Embryonic facial prominence (tissue), 1 donor: ENCODE results near the gene DPF3.

Experiments
- DNase-seq: peaks from one replicate; pipeline ENCODE4 v3.0.0-alpha.2; 2016; ENCODE audit errors: extremely low spot score

DPF3 gene

DNA sequence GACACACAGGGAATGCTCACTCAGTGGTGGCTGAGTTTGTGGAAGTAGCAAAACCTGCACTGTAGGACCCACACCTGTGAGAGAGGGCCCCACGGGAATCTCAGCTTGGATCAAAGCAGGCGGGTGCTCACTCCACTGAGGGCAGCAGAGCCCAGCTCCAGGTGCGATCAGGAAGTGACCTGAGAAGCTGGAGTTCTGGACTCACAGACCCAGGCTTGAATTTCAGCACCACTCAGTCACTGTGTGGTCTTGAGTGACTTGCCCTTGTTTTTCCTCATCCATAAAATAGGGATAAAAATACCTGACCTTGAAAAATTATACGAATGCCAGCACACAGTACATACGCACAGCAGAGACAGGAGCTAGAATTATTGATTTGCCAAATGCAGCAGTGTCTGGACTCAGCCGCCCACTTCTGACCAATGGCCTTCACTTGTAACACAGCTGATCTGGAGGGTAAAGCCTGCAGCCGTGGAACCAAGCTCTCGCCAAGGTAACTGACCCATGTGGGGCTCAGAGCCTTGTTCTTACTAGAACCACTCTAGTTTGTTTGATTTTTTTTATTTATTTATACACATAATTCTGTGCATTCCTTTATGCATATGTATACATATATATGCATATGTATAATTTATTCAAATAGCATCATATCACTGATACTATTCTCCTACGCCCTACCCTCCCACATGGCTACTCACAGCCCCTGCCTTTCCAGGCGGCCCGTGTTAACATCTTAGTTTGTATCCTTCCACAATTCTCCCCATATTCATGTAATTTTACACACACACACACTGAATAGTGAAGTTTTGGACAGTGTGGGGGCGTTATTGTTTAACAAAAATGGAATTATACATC is 53.9 kb downstream of the DPF3 start:
- DNase-seq, result no peak

DNA sequence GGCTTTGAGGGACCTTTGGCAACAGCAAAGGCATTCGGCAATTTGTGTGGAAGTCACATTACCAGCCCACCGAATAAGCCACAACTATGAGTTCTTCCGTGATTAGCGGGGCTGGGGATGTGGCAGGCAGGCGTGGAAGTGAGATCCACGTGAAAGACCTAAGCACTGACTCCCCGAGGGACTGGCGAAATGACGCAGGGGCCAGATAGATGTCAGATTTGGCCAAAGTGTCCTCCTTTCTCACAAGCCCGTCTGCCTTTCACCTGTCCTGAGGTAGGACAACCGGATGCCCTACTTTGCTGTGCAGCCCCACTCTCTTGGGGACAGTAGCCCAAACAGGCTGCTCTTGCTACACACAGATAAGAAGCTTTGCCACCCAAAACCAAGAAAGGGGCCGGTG is 54.5 kb downstream of the DPF3 start:
- DNase-seq, result no peak

DNA sequence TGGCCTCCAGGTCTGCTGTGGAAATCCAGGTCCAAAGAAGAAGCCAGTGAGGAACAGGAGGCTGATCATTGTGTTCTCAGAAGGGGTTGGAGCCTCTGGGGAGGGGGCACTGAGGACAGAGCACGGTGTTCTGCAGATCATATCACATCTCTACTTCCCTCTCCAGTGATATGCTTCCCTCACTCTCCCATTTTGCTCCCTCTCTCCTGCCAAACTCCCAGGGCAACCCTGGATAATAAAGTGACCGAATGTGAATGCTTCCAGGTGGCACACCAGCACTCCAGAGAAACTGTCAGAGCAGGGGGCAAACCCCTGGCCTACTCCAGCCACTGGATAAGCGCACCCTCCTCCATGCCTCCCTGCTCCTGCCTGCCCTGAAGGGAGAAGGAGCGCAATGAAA is 57.8 kb downstream of the DPF3 start:
- no peak for DNase-seq

- DNase-seq, result no peak
Measured at GRCh38 chr14:72833174-72833573, 60.7 kb downstream of the DPF3 start.

GRCh38 chr14:72830786-72831594 is 62.9 kb downstream of the DPF3 start:
- no peak for DNase-seq

DNA sequence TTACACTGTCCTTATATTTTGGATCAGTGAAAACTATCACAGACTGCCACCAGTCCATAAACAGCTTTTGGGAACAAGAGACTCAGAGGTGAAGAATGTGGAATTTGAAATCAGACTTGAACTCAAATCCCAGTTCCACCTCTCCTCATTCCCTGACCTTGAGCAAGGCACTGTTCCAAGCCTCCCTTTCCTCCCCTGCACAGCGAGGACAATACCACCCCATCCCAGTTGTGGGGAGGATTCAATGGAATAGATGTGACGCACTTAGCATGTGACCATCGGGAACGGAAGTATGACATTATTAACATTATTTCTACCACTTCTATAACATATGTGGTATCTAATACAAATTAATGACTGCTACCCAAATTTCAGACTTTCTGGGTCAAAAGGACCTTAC is 63.5 kb downstream of the DPF3 start:
- no peak for DNase-seq

DNA sequence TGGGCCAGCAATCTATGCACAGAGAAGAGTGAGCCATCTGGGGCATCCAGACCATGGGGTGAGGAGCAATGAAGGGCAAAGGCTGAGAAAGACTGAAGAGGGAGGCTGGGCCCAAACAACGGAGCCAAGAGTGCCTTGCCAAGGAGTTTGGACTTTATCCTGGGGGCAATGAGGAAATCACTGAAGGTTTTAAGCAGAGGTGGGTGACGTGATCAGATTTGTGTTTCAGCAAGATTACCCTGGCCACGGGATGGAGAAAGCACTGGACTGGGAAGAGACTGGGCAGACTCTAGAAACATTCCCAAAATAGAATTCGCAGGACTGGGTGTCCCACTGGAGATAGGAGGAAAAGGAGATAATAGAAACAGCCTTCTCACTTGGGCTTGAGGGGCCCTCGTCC is 65.3 kb downstream of the DPF3 start:
- no peak for DNase-seq

DNA sequence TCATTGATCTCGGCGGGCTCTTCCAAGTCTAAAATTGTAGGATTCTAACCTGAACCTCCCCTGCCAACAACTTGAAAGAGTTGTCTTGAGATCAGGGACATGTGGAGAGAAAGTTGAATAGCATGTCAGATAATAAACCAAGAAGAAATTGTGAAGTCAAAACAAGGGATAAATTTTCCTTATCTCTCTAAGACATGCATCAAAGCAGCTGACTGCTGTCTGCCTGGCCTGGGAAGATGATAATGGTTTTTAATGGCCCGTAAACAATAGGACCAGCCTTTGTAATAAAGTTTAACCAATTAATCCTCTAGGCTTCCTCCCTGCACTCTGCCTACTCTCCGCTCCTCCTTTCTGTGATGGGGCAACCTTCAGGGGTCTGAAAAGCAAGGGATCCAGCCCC is 67.9 kb downstream of the DPF3 start:
- DNase-seq, result no peak

DNA sequence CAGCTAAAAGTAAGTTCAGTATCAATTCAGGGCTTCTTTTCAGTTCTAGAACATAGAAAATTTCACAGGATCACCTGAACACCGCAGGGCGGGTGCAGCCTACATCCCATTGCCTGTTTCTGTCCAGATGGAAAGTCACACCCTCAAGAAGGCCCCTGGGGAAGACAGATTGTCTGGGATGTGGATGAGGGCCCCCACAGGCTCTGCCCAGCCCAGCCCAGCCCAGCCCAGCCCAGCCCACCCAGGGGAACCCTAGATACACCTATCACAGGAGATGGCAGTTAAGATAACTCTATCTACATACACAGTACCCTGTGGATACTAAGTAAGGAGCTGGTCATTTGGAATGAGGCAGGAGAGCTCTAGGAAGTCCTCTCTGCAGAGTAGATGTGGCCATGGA is 68.4 kb downstream of the DPF3 start:
- no peak for DNase-seq

- no peak for DNase-seq
Measured at GRCh38 chr14:72824051-72824450, 69.8 kb downstream of the DPF3 start.

DNA sequence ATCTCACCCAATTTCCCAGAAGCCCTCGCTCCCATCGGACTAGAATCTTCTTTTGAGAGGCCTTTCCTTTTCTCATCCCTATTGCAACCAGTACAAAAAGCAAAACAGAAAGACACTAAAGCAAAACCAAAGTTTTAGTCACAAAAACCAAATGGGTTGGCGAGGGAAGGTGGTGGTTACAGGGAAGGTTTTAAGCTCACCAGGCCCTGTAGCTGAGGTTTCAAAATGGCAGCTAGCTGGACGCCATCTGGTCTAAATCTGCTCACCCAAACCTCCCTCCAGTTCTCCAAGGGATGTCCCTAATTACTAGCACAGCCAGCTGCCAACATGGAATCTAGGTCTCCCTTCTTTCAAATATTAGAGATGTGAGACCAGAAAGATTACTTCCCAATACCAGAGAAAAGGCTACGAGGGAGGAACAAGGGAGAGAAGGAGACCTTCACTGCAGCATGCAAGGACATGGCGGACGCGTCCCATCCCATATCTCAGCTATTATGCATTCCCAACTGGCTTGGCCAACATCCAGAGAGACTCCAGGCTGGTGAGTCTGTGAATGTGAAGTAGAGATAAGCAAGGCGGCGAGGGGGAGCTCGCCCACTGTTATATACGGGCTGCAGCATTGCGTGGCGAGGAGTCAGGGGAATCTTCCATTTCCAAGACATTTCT is 70.8 kb downstream of the DPF3 start:
- no peak for DNase-seq

GRCh38 chr14:72818998-72819397 is 74.9 kb downstream of the DPF3 start:
- DNase-seq, result no peak

- no peak for DNase-seq
Measured at GRCh38 chr14:72816287-72816686, 77.6 kb downstream of the DPF3 start.

GRCh38 chr14:72815430-72815829 is 78.5 kb downstream of the DPF3 start:
- no peak for DNase-seq

- DNase-seq, result no peak
Measured at GRCh38 chr14:72812292-72812851, 81.5 kb downstream of the DPF3 start.

GRCh38 chr14:72810201-72810600 is 83.7 kb downstream of the DPF3 start:
- no peak for DNase-seq

DNA sequence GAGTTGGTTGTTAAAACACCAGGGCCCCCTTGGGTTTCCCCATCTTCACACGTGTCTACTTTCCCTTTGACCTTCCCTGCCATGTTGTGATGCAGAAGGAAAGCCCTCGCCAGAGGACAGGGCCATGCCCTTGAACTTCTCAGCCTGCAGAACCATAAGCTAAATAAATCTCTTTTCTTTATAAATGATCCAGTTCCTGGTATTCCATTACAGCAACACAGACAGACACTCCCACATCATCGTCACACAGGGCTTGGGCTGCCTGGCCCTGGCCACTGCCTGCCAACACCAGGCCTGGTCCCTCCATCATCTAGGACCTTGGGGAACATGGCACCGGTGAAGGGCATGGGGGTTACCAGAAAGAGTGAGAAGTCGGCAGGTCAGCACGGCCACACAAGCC is 84.8 kb downstream of the DPF3 start:
- no peak for DNase-seq

DNA sequence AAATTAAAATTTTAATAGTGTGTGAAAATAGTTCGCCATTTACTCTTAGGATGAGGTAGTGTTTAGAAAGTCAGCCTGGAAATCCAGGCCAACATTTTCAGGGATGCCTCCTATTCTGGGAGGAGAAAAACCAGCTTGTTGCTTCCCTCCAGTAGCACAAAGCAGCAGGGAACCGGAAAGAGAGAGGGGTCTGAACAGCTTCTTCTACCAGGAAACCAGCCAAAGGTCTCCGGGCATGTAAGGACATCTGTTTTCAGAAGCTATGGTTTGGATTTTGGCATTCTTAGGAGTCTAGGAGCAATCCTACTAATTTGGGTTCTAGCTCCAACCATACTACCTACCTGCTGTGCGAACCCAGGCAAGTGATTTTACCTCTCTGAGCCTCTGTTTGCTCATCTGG is 85.3 kb downstream of the DPF3 start:
- DNase-seq, result no peak

DNA sequence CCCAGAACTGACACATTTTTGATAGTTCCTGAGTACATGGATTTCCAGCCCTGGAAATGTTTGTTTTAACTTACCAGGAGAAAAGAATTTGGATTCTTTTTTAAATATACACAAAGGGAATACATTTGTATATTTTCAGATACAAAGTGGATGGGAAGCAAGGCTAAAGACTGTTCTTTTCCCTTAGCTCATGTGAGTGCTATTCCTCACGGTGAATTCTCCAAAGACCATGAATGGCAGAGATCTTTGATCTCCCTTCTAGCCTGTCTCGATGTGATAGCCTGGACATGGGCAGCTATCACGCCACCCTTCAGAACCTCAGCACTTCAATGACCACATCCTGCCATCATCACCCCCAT is 91.3 kb downstream of the DPF3 start:
- no peak for DNase-seq

DNA sequence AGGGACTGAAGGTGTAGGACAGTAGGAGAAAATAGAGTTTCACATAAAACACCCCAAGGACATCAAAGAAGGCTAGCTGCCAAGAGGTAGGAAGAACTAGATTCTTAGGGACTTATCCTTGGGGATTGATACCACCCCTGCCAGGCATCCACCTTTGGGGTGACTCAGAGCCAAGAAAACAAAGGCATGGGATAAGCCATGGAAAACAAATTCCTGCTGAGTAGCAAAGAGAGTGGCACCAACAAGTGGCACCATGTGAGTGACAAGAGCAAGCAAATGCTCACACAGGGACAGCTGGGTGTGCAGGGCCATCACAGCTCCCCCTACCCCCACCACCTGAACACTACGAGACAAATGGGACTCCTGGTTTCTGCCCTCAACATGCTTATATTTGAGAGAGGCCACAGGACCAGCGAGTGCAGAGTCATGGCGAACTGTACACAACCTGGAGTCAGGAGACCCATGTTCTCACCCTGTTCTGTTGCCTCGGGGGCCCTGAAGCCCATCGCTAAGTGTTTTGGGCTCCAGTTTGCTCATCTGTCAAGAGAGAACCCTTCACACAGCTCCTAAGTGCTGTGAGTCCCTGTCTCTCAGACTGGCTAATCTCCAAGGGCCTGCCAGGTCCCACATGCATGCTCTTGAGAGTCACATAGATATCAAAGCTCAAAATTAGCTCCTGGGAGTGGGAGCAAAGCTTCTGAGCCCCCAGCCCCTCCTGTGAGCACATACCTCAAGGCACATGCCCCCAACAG is 91.9 kb downstream of the DPF3 start:
- no peak for DNase-seq

GRCh38 chr14:72801381-72801812 is 92.5 kb downstream of the DPF3 start:
- DNase-seq, result no peak
